Adrenal gland (tissue), 5 donors: Measurements from ENCODE around the gene EPB41L2.

Experiments used
- CTCF ChIP-seq, 6 experiments: fragments of 450-650 bp in 4 of 6; fragments of 200-600 bp in 2 of 6; sonication (generic) in 1 of 6; IDR thresholded peaks; 1 replicate in 5 of 6; 2 replicates in 1 of 6; pipeline versions ENCODE4 v1.5.1 to v1.8.0; 2016 to 2021; ENCODE audit warnings: antibody characterized with exemption in 6 of 6, mild to moderate bottlenecking in 2 of 6, moderate library complexity in 1 of 6
- POLR2A ChIP-seq, 2 donors: fragments of 450-650 bp; IDR thresholded peaks; one replicate each; pipeline ENCODE4 v1.6.1; 2017; ENCODE audit warnings: antibody characterized with exemption in 2 of 2, mild to moderate bottlenecking in 2 of 2, moderate library complexity in 1 of 2
- donor health status: DM: no; HTN: no; CAD: no.

- TF ChIP-seq CTCF (IDR thresholded peaks at IDR 0.05) (no peak), POLR2A (IDR thresholded peaks at IDR 0.05) (no peak)
Observed at GRCh38 chr6:130969166-130969565, 93.9 kb downstream of the EPB41L2 start.
